Gastroesophageal sphincter (tissue), 3 donors: Measurements from ENCODE around the gene NEK6.

Experiments used
- POLR2A ChIP-seq, 2 donors: fragments of 450-650 bp; IDR thresholded peaks; one replicate each; pipeline ENCODE4 v1.6.1; 2017; ENCODE audit warnings: antibody characterized with exemption in 2 of 2, mild to moderate bottlenecking in 2 of 2, moderate library complexity in 1 of 2
- POLR2AphosphoS5 ChIP-seq: sonication (generic); formaldehyde crosslinking; IDR thresholded peaks from one replicate; pipeline ENCODE4 v1.6.1; 2017; ENCODE audit warnings: antibody characterized with exemption
- TF ChIP-seq, protein P1 (sequence below), 4 experiments: fragments of 200-600 bp in 2 of 4; fragments of 450-650 bp in 2 of 4; sonication (generic) in 1 of 4; IDR thresholded peaks; one replicate each; pipeline ENCODE4 v1.5.1; 2017 to 2019; ENCODE audit warnings: antibody characterized with exemption in 4 of 4, mild to moderate bottlenecking in 2 of 4, moderate library complexity in 2 of 4

DNA sequence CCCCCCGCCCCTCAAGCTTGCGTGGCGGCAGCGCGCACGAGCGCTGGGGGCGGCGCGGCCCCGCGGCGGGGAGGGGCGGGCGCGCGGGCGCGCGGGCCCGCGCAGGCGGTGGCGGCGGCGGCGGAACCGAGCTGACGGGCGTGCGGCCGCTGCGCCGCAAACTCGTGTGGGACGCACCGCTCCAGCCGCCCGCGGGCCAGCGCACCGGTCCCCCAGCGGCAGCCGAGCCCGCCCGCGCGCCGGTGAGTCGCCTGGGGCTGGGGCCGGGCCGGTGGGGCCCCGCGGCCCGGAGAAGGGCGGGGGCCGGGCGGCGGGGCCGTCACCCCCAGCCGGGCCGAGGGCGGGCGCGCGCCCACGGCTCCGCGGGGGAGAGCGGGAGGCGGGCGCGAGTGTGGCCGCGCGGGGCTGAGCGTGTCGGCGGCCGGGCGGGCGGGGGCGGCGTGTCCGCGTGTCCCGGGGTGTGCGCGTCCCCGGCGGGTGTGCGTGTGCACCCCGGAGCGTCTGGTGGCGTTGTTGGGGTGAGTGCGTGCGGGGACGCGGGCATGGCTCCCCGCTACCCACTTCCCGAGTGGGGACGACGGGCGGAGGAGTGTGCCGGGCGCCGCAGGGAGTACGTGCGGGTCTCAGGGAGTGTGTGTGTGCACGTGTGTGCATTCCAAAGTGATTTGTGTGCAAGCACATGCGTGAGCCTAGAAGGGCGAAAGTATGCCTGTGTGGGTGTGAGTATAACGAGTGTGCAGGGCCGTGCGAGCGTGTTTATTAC lies at the start of gene NEK6:
- TF ChIP-seq, protein P1, sequence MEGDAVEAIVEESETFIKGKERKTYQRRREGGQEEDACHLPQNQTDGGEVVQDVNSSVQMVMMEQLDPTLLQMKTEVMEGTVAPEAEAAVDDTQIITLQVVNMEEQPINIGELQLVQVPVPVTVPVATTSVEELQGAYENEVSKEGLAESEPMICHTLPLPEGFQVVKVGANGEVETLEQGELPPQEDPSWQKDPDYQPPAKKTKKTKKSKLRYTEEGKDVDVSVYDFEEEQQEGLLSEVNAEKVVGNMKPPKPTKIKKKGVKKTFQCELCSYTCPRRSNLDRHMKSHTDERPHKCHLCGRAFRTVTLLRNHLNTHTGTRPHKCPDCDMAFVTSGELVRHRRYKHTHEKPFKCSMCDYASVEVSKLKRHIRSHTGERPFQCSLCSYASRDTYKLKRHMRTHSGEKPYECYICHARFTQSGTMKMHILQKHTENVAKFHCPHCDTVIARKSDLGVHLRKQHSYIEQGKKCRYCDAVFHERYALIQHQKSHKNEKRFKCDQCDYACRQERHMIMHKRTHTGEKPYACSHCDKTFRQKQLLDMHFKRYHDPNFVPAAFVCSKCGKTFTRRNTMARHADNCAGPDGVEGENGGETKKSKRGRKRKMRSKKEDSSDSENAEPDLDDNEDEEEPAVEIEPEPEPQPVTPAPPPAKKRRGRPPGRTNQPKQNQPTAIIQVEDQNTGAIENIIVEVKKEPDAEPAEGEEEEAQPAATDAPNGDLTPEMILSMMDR (IDR thresholded peaks at IDR 0.05) = no peak
- TF ChIP-seq POLR2A (IDR thresholded peaks at IDR 0.05) (peak in 1 of 2 donors; percentile 32), POLR2AphosphoS5 (peak; percentile 80)
